ENCODE results near the gene DEPDC7. TPM values are rescaled to one million over a fixed set of nuclear protein-coding genes. Genes with fewer than 3 reads are reported as not detected.

Gene DEPDC7
- total RNA-seq, 1 donor from 2014 or later = 0.55 TPM

DNA sequence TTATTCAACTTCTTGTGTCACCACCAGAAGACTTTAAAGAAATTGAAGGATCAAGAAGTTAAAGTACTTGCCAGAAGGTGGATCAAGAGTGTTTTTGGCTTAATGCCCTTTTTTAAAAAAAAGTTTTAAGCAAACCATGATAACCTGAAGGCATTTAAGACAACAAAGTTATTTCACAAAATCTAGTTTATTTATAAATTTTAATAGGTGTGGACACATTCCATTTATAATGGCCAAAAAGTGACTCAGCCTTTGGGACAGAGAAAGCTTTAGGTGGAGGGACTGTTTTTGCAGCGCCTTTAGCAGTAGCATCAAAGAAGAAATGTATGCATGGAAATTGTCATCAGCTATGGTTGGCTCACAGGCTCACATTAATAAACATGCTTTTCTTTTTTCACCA lies 41.6 kb downstream of the DEPDC7 start:
- Histone ChIP-seq H3K9me3 (replicated peaks) (no peaks in the 10 kb centered on the region), H3K27me3 (ENCODE audit: low read depth) (no peaks in the 10 kb centered on the region), H3K27ac (replicated peaks) (no peak overlapping the region), H3K36me3 (peaks cover 52% of the 10 kb centered on the region), H3K4me3 (no peak overlapping the region), H3K4me1 (no peaks in the 10 kb centered on the region)
- DNase-seq = no peak
- intact Hi-C loops (cut with micrococcal nuclease) = no loop called here
- TF ChIP-seq, protein P1, sequence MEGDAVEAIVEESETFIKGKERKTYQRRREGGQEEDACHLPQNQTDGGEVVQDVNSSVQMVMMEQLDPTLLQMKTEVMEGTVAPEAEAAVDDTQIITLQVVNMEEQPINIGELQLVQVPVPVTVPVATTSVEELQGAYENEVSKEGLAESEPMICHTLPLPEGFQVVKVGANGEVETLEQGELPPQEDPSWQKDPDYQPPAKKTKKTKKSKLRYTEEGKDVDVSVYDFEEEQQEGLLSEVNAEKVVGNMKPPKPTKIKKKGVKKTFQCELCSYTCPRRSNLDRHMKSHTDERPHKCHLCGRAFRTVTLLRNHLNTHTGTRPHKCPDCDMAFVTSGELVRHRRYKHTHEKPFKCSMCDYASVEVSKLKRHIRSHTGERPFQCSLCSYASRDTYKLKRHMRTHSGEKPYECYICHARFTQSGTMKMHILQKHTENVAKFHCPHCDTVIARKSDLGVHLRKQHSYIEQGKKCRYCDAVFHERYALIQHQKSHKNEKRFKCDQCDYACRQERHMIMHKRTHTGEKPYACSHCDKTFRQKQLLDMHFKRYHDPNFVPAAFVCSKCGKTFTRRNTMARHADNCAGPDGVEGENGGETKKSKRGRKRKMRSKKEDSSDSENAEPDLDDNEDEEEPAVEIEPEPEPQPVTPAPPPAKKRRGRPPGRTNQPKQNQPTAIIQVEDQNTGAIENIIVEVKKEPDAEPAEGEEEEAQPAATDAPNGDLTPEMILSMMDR (IDR thresholded peaks at IDR 0.05; ENCODE audit: borderline replicate concordance) = no peak

DNA sequence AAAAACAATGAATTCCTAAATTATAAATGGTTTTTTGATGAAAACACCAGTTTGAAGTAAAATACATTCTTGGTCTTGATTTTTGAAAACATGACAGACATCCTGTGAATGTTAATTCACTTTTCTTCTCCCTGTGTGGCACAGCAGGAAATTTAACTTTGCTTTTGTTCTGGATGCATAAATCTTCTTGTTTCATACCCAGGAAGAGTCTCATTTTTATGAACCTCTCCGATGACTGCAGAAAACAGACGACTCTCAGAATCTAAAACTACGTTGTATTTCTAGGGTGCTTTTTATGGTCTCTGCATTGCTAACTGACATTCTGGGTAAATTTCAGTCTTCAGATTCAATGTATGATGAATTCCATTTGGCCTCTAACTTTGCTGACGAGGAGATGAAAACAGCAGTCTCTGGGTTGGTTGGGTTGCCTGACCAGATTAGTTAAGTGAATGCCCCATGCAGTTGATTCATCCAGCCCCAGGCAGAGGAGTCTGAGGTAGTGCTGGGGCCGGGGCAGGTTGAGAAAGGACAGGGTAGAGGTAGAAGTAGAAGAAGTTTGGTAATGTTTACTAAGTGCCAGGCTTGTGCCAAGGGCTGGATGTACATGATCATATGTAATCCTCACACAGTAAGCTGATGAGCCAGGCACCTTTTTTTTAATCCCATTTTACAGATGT lies 43.8 kb downstream of the DEPDC7 start:
- DNase-seq = no peak
- peaks cover 68% of the 10 kb centered on the region for H3K36me3 ChIP-seq
- intact Hi-C loops (cut with micrococcal nuclease) = no loop called here

DNA sequence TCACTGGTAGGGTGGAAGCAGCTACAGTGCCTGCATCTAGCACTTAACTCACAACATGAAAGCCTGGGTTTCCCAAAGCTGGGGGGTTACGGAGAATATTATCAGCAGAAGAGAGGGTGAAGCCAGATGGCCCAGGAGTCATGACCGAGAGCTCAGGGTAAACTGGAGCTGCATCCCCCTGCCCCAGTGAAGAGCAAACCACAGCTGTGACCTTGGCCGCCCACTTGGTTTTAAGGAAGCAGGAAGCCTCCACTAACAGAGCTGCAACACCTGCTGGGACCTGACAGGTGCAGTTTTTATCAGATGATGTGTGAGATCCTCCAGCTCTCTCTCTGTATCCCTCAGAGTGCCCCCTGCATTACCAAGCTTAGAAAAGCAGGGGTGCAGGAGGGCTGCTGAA lies 44.6 kb downstream of the DEPDC7 start:
- no peak overlapping the region for H3K4me3 ChIP-seq
- TF ChIP-seq, protein P1 (IDR thresholded peaks at IDR 0.05; ENCODE audit: borderline replicate concordance) = no peak
- no peak for DNase-seq
- intact Hi-C loops (cut with micrococcal nuclease) = no loop called here
- H3K9me3 ChIP-seq (replicated peaks) = no peaks in the 10 kb centered on the region
- H3K27me3 ChIP-seq (ENCODE audit: low read depth) = no peaks in the 10 kb centered on the region
- peaks cover 68% of the 10 kb centered on the region for H3K36me3 ChIP-seq
- H3K27ac ChIP-seq (replicated peaks) = no peak overlapping the region
- H3K4me1 ChIP-seq = peaks cover 19% of the 10 kb centered on the region

More for the DNA sequence above, 43.8 kb downstream of the DEPDC7 start:
- Histone ChIP-seq H3K9me3 (replicated peaks) (no peaks in the 10 kb centered on the region), H3K4me1 (peaks cover 12% of the 10 kb centered on the region), H3K27ac (replicated peaks) (no peak overlapping the region), H3K4me3 (no peak overlapping the region), H3K27me3 (ENCODE audit: low read depth) (no peaks in the 10 kb centered on the region)
- TF ChIP-seq, protein P1 (IDR thresholded peaks at IDR 0.05; ENCODE audit: borderline replicate concordance) = no peak

DNA sequence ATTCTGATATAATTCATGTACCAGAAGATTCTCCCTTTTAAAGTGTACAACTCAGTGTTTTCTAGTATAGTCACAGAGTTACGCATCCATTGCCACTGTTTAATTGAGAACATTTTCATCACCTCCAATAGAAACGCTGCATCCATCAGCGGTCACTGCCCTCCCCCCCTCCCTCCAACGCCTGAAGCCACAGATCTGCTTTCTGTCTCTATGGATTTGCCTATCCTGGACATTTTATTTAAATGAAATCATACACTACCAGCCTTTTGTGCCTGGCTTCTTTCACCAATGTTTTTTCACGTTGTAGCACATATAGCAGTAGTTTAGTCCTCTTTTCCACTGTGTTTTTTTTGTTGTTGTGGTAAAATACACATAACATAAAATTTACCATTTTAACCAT lies 46.5 kb downstream of the DEPDC7 start:
- no peak overlapping the region for H3K27ac ChIP-seq (replicated peaks)
- no peak for DNase-seq
- H3K27me3 ChIP-seq (ENCODE audit: low read depth) = no peaks in the 10 kb centered on the region
- no peak overlapping the region for H3K4me3 ChIP-seq
- intact Hi-C loops (cut with micrococcal nuclease) = no loop called here
- TF ChIP-seq, protein P1 (IDR thresholded peaks at IDR 0.05; ENCODE audit: borderline replicate concordance) = no peak
- no peaks in the 10 kb centered on the region for H3K9me3 ChIP-seq (replicated peaks)
- peaks cover 24% of the 10 kb centered on the region for H3K4me1 ChIP-seq
- peaks cover 77% of the 10 kb centered on the region for H3K36me3 ChIP-seq

DNA sequence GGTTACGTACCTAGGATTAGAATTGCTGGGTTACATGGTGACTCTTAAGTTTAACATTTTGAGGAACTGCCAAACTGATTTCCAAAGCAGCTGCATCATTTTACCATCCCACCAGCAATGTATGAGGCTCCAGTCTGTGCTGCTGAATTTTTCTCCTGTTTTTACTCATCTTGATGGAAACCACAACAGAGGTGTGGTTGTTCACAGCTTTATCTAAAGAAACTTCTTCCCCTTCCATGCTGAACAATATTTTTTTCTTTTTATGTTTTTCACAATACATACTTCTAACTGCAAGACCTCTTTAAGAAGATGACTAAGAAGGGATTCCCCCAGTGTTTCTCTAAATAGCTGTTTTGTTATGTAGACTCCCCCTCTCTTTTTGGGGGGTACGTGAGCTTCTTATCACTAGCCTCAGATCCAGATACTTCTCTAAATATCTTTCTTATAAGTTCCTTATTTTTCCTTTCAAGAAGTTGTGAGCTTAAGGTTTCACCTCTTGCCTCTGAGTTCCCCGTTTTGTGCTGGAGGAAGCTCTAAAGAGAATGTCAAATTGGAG lies 47.7 kb downstream of the DEPDC7 start:
- no peak overlapping the region for H3K4me3 ChIP-seq
- intact Hi-C loops (cut with micrococcal nuclease) = no loop called here
- peaks cover 24% of the 10 kb centered on the region for H3K4me1 ChIP-seq
- TF ChIP-seq, protein P1 (IDR thresholded peaks at IDR 0.05; ENCODE audit: borderline replicate concordance) = no peak
- no peaks in the 10 kb centered on the region for H3K9me3 ChIP-seq (replicated peaks)
- H3K27me3 ChIP-seq (ENCODE audit: low read depth) = no peaks in the 10 kb centered on the region
- DNase-seq = no peak
- H3K27ac ChIP-seq (replicated peaks) = peak overlapping the region; percentile 66
- H3K36me3 ChIP-seq = peaks cover 77% of the 10 kb centered on the region
